IPS-18c (cell line): Measurements from ENCODE around the gene SLCO2B1.

ENCODE experiments used
- H3K4me3 ChIP-seq: 2 replicates; pipeline ENCODE4 v1.7.0; 2013; ENCODE audit warnings: low read depth, mild to moderate bottlenecking, low read length, moderate library complexity; ENCODE audit not compliant: insufficient read depth
- H3K9me3 ChIP-seq: one replicate; pipeline ENCODE4 v1.6.1; 2013; ENCODE audit warnings: mild to moderate bottlenecking, low read length, moderate library complexity; ENCODE audit not compliant: control insufficient read depth, insufficient read depth

The SLCO2B1 gene

DNA sequence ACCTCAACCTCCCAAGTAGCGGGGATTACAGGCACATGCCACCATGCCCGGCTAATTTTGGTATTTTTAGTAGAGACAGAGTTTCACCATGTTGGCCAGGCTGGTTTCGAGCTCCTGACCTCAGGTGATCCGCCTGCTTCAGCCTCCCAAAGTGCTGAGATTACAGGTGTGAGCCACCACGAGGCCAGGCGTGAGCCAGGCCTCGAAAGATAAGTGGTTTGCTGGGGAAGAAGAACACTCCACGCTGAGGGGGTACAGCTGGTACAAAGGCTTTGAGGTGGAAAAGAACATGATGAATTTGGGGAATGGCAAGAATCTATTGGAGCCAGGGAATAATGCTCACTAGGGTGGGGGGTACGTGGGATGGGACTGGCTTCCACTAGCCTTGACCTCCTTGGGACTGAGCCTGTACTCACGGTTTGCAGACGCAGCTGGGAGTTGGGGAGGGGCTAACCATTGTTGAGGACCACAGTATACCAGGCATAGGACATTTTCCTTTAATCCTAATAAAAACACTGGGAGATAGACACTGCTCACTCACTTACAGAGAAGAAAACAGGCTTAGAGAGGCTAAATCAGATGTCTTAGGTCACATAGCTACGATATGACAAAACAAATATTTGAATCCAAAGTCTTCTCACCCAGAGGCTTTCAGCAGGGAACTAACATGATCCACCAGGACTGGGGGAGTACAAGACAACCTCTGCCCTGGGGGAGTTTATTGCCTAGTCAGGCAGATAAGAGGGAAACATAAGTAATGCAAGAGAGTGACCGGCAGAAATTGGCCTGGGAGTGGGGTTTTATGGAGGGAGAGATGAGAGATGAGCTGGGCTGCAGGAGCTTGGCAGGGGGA lies 4.9 kb downstream of the SLCO2B1 start:
- no peaks in the 10 kb centered on the region for H3K9me3 ChIP-seq
- H3K4me3 ChIP-seq: no peak overlapping the region

DNA sequence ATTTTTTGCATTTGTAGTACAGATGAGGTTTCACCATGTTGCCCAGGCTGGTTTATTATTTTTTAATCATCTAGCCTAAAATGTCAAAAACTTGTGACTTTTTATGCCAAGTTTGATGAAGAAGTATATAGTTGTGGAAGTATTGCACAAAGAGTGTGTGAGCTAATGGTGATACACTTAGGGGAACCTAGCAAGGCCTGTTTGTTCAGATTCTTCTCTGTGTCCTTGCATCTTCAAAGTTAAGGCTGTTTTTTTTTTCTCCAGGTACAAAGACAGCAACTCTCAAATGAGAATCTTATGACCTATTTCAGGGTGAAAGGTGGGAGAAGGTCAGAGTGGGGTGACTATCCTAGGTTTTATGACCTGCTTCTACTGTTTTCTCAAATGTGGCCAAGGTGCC lies 7.3 kb downstream of the SLCO2B1 start:
- H3K4me3 ChIP-seq: no peak overlapping the region
- no peaks in the 10 kb centered on the region for H3K9me3 ChIP-seq

DNA sequence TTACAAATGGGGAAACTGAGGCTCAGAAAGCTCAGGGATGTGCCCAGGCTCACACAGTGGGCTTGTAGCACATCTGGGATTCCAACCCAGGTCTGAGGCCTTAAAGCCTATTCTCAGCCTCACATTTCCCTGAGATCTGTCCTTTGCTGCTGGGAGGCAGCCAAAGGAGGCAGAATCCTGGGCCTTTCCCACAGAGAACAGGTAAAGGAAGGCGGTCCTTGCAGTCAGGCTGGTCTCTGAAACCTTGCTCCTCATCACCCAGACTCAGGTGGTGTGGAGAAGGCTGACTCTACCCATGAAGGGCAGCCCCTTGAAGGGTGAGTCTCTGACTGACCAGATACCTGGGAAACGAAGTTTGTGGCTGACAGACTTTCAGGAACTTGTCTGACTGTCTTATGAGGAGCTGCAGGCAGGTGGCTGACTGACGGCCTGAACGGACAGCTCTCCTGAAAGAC lies 7.8 kb downstream of the SLCO2B1 start:
- Histone ChIP-seq H3K4me3 (no peak overlapping the region), H3K9me3 (no peaks in the 10 kb centered on the region)

DNA sequence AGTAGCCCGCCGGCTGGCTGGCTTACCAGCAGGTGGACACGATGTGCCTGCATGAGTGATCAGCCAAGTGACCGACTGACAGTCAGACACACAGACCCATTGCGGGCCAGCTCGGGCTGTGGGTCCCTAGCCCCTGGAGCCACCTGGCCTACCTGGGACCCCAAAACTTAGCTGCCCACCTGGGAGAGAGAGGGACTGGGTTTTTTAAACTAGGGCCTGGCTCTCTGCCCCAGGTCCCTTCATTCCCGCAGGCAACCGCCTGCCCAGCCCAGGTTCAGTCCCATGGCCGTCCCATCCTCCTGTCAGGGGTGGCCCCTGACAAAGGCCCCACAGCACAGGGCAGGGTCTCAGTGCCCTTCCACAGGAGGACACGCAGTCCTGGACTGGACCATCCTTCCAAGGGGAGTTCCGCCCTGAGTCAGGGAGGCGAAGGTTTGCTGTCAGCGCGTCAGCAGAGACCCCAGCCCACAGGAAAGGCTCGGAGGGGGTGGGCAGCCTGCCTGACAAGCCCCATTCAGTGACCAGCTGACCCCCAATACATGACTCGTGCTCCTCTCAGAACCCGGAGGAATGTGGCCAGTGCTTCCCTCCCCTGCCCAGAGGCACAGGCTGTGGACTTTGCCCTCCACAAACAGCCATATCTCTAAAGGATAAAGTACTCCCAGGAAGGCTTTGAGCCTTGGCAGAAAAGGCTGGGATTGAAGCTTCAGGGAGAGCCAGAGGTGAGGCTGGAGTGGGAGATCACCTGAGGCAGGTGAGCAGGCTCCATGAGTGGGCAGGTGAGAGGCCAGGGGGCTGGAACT lies 8.4 kb downstream of the SLCO2B1 start:
- H3K4me3 ChIP-seq: no peak overlapping the region
- no peaks in the 10 kb centered on the region for H3K9me3 ChIP-seq

DNA sequence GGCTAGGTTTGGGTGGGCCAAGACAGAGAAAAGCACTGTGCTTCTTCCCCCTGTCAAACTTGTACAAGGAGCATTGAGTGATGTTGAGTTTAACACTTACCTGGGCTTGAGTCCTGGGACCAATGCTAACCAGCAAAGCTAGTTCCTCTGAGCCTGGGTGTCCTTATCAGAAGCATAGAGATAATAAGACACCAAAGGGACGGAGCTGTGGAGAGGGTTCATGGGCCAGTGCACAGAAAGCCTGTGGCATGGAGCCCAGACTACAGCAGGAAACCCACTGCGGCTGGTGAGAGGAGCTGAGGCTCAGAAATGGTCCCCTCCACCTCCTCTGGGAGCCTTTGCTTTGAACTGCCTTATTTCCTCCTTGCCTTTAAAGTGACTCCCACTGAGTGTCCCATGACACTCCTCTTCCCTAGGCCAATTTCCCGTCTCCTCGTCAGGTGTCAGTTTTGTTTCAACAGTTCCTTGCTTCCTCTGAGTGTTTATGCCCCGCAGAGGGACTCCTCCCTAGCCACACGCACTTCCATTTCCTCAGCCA lies 9.4 kb downstream of the SLCO2B1 start:
- Histone ChIP-seq H3K4me3 (no peak overlapping the region), H3K9me3 (no peaks in the 10 kb centered on the region)

DNA sequence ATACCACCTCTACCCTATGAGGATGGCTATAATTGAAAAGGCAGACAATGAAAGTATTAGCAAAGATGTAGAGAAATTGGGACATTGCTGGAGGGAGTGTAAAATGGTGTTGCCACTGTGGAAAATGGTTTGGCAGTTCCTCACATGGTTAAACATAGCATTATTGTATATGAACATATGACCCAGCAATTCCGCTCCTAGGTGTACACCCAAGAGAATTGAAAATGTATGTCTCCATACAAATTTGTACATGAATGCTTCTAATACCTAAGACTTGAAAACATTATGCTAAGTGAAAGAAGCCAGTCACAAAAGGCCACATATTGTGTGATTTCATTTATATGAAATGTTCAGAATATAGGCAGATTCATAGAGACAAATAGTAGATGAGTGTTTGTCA lies 10.0 kb downstream of the SLCO2B1 start:
- Histone ChIP-seq H3K4me3 (no peak overlapping the region), H3K9me3 (no peaks in the 10 kb centered on the region)

DNA sequence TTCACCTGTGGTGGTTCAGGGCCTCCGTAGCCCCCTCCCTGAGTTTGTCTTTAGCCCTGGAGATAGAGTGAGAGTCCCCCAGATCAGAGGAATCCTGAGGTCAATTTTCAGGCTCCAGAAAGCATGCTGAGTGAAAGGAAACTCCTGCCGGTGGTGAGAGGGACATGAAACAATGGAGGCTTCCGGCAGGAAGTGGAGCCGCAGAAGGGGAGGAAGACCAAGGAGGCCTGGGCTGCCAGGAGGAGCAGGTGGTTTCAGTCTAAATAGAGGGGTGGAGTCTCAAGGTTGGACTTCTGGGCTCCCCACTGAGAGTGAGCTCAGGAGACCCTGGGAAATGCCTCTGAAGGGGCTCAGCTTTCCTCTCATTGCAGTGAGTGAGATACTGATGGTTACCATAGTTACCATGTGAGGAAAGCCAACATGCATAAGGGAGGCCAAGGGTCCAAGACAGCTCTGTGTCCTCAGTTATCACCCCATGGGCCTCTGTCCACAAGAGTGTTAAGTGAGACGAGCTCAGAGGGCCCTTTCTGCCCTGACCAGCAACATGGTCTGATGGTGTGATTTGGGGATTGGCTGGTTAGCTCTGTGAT lies 10.7 kb downstream of the SLCO2B1 start:
- no peak overlapping the region for H3K4me3 ChIP-seq
- H3K9me3 ChIP-seq: no peaks in the 10 kb centered on the region

DNA sequence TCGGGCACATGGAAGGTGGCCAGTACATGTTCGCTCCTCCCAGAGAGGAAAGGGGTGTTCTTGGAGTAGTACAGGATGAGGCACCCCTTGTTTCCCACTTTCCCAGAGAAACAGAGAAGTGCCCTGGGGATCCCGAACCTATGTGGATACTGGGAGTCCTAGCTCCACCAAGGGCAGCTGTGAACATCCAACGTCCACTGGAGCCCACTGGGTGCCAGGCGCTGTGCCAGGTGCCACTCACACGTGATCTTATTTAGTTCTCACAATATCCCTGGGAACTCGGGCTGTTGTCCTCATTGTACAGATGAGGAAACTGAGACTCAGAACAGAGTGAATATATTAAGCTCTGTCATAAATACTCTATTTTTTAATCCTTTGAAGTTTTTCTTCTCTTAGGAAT lies 12.0 kb downstream of the SLCO2B1 start:
- H3K4me3 ChIP-seq: no peak overlapping the region
- H3K9me3 ChIP-seq: no peaks in the 10 kb centered on the region

DNA sequence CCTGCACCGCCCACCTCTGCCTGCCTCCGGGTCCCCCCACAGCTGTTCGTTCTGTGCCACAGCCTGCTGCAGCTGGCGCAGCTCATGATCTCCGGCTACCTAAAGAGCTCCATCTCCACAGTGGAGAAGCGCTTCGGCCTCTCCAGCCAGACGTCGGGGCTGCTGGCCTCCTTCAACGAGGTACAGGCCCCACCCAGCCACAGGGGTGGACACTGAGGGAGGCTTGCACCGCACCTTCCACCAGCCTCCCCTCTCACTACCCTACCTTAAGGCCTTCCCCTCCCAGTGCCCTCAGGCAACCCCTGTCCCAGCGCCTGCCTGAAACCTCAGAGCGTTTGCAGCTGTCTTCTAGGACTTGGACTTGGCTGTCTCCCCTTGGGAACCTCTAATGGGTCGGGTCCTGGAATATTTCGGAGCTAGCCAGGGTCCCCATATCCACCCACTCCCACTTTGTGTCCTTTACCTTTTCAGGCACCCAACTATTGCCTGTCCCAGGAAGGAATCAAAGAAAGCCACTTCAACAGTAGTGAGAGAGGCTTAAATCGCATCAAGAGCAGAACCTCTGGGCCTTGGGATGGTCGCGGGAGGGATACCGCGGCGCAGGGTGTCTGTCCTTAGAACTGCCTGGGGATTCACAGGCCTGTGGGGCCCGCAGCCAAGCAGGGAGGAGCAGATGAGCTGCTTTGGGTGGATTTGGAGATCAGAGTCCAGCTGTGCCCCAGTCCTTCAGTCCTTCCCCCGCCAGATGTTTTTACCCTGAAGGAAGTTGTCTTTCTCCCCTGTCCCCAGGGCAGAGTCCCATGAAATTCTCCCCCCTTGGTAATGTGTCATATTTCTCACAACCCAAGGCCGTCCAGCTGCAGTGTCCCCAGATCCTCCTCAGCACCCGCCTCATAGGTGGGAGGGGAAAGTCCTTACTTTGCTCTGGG lies 13.3 kb downstream of the SLCO2B1 start:
- Histone ChIP-seq H3K9me3 (no peaks in the 10 kb centered on the region), H3K4me3 (no peak overlapping the region)

DNA sequence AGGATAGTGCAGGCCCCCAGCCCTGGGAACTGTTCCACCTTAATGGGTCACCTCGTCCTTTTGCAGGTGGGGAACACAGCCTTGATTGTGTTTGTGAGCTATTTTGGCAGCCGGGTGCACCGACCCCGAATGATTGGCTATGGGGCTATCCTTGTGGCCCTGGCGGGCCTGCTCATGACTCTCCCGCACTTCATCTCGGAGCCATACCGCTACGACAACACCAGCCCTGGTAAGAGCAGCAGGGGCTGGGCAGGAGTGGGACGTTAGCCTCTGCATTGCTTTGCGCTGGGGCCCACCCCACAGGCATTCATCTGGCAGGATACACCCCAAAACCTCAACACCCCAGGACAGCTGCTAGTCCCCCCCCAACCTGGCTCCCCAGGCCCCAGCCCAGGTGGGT lies 14.8 kb downstream of the SLCO2B1 start:
- no peaks in the 10 kb centered on the region for H3K9me3 ChIP-seq
- H3K4me3 ChIP-seq: no peak overlapping the region

DNA sequence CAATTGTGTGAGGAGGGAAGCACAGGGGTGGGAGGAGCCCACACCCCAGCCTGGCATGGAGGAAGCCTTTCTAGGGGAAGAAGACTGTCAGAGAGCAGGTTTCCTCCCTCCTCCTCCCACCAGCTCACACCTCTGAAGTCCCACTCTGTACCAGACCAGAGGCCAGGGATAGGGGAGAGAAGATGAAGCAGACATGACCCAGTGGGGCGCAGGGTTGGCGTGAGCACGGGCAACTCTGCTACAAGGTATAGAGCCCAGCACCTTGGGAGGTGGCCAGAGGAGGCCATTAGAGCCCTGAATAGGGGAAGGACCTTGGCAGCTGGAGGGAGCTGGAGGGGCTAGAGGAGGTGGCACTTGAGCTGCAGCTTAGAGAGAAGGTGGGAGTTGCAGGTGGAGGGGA lies 15.9 kb downstream of the SLCO2B1 start:
- no peak overlapping the region for H3K4me3 ChIP-seq
- H3K9me3 ChIP-seq: no peaks in the 10 kb centered on the region

DNA sequence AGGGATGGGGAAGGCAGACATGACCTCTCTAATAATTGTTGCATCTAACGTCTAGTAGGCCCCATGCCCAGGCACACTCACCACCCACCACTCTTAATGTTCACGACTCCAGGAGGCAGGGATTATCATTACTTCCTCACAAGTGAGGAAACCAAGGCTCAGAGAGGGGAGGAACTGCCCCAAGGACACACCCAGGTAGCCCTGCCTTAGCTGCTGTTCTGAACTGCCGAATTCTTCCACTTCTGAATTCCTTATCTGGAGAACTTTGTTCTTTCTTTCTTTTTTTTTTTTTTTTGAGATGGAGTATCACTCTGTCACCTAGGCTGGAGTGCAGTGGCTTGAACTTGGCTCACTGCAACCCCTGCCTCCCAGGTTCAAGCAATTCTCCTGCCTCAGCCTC lies 16.7 kb downstream of the SLCO2B1 start:
- H3K9me3 ChIP-seq: no peaks in the 10 kb centered on the region
- H3K4me3 ChIP-seq: no peak overlapping the region

DNA sequence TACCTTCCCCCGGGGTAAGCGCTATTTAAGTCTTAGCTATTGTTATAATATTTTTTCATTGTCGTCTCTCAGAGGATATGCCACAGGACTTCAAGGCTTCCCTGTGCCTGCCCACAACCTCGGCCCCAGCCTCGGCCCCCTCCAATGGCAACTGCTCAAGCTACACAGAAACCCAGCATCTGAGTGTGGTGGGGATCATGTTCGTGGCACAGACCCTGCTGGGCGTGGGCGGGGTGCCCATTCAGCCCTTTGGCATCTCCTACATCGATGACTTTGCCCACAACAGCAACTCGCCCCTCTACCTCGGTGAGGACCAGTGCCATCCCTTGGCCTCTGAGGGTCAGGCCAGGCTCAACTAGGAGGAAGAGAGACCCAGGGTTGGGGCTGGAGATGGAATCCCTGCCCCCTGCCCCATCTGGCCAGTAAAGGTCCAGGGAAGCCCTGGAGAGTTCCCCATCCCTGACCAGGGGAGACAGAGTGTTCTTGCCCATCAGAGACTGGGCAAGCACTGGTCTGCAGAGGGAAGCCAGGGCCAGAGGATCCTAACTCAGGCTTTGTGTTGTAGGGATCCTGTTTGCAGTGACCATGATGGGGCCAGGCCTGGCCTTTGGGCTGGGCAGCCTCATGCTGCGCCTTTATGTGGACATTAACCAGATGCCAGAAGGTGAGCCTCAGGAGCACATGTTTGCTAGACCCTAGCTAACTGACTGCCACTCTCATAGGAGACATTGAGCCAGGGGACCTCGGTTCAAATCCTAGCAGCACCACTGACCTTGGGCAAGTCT lies 18.4 kb downstream of the SLCO2B1 start:
- H3K9me3 ChIP-seq: no peaks in the 10 kb centered on the region
- H3K4me3 ChIP-seq: no peak overlapping the region

DNA sequence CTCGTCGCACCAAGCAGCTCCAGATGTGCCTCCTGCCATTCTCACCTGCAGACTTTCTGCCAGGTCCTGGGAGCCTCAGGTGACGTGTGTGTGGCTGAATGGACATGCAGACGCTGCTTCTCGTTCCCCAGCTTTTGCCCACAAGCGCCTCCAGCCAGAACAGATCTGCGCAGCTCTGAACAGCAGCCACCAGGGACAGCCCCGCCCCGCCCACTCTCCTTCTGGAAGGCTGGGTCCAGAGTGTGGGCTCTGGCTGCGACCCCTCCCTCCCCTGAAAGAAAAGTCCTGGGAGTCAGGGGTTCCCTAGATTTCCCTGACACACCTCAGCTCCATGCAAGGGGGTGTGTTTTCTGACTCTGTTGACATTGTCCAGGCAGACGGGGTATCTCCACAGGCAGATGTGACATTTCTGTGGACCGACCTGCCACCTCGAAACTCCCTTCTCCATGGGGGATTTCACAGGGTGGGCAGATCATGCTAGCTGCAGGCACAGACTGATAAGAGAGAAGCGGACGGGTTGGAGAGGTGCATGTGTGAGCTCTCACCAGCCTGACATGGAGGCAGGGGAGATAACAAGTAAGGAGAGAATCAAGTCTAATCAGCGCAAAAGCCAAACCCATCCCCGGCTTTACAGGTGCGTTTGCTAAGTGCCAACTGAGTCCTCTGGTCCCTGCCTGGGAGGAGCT lies 19.8 kb downstream of the SLCO2B1 start:
- H3K4me3 ChIP-seq: no peak overlapping the region
- no peaks in the 10 kb centered on the region for H3K9me3 ChIP-seq

DNA sequence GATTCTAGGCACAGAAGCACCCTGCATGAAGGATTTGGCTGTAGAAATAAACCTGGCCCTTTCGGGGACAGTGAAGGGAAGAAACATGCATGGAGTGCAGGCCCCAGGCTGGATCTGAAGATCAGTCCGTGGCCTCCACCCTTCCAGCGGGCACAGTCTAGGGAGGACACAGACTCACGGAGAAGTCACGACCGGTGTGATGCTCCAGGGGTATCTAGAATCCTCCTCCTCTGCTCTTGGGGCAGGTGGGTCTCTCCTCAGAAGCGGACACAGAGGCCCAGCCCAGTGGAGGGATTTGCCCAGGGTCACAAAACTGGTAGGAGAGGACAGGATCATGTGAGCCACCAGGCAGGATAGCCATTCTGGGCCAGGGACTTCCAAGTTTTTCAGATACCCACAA lies 22.4 kb downstream of the SLCO2B1 start:
- Histone ChIP-seq H3K4me3 (no peak overlapping the region), H3K9me3 (no peaks in the 10 kb centered on the region)
